ENCODE results near the gene RTP2.

DNA sequence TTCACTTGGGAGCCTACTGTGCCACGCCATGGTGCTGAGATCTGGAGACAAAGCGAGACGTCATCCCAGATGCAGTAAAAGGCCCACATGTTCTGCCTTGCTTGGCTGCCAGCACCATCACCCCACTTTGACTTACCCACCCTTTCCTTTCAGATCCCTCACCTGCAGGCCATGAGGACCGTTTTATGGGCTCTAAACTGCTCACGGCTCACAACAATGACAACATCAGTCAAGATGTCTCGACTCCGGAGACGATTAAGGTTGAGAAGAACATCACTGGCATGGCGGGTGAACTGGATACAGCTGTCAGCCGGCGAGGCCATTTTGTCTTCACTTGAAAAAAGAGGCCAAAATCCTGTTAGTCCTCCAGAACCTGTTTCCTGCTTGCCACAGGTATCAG is 31.0 kb upstream of the RTP2 start:
- TF ChIP-seq, protein P1, sequence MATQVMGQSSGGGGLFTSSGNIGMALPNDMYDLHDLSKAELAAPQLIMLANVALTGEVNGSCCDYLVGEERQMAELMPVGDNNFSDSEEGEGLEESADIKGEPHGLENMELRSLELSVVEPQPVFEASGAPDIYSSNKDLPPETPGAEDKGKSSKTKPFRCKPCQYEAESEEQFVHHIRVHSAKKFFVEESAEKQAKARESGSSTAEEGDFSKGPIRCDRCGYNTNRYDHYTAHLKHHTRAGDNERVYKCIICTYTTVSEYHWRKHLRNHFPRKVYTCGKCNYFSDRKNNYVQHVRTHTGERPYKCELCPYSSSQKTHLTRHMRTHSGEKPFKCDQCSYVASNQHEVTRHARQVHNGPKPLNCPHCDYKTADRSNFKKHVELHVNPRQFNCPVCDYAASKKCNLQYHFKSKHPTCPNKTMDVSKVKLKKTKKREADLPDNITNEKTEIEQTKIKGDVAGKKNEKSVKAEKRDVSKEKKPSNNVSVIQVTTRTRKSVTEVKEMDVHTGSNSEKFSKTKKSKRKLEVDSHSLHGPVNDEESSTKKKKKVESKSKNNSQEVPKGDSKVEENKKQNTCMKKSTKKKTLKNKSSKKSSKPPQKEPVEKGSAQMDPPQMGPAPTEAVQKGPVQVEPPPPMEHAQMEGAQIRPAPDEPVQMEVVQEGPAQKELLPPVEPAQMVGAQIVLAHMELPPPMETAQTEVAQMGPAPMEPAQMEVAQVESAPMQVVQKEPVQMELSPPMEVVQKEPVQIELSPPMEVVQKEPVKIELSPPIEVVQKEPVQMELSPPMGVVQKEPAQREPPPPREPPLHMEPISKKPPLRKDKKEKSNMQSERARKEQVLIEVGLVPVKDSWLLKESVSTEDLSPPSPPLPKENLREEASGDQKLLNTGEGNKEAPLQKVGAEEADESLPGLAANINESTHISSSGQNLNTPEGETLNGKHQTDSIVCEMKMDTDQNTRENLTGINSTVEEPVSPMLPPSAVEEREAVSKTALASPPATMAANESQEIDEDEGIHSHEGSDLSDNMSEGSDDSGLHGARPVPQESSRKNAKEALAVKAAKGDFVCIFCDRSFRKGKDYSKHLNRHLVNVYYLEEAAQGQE (IDR thresholded peaks at IDR 0.05; ENCODE audit: low read depth): no peak
- TF ChIP-seq, protein P2, sequence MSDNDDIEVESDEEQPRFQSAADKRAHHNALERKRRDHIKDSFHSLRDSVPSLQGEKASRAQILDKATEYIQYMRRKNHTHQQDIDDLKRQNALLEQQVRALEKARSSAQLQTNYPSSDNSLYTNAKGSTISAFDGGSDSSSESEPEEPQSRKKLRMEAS (IDR thresholded peaks at IDR 0.05): no peak
- TF ChIP-seq SIN3A (IDR thresholded peaks at IDR 0.05; ENCODE audit: low read depth) (no peak), POLR2A (IDR thresholded peaks at IDR 0.05; ENCODE audit: borderline replicate concordance, extremely low read depth, insufficient read depth, insufficient read length) (no peak)
